Activated CD8-positive, alpha-beta memory T cell treated with anti-CD3 and anti-CD28 coated beads, Interleukin-2, amount 50 U/mL, for 4 hours (primary cell): Measurements from ENCODE around the gene ZFYVE21.
"Not testable (repeated sequence)": the region's sequence is repeated elsewhere in the genome, so short reads cannot be mapped to it uniquely, and the experiment has no call there.

Experiments
- DNase-seq: peaks from one replicate; pipeline ENCODE4 v3.0.0-alpha.2; 2020

The ZFYVE21 gene

DNA sequence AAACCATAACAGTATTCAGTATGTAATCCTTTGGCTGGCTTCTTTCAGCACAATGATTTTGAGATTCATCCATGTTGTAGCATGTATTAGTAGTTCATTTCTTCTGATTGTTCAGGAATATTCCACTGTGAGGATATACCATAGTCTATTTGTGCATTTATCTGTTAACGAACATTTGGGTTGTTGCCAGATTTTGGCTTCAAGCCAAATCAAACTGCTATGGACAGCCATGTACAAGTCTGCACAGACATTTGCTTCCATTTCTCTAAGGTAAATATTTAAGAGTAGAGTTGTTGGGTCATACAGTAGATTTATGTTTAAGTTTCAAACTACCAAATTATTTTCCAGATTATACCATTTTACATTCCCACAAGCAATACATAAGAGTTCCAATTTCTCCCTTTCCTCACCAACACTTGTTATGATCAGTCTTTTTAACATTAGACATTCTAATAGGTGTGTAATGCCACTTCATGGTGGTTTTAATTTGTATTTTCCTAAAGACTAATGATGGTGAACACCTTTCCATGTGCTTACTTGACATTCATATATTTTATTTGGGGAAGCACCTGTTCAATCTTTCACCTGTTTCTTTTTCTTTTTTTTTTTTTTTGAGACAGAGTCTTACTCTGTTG is 56.6 kb downstream of the ZFYVE21 start:
- no peak for DNase-seq

- no peak for DNase-seq
These were observed 57.9 kb downstream of the ZFYVE21 start for GRCh38 chr14:103773521-103773920.

GRCh38 chr14:103775506-103775905 is 59.9 kb downstream of the ZFYVE21 start:
- DNase-seq: no peak

DNA sequence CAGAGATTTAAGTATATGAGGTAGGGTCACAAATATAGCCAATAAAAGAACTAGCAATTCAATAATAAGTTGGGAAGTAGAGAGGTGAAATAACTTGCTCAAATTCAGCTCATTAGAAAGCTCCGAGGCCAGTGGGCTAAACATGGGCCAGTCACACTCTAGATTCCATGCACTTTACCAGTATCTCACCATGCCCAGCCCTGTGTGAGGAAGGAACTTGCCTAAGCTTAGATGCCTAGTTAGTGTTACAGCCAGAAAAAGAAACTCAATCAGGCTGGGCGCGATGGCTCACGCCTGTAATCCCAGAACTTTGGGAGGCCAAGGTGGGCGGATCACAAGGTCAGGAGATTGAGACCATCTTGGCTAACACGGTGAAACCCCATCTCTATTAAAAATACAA is 60.7 kb downstream of the ZFYVE21 start:
- not testable (repeated sequence) for DNase-seq

DNA sequence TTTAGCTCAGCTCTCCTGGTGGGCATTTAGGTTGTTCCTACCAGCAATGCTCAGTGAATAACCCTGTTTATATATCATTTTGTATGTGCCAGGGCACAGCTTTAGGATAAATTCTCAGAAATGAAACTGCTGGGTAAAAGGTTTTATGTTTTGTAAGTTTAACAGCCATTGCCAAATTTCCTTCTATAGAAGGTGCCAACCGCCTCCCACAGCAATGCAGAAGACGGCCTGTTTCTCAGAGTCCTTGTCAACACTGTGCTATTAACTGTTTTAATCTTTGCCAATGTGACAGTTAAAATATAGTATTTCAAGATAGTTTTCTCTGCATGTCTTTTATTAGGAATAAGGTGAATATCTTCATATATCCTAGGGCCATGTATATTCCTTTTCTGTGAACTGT is 66.8 kb downstream of the ZFYVE21 start:
- DNase-seq: no peak
